Psoas muscle (tissue), 8 donors: ENCODE results near the gene UBE2D2. TPM values are rescaled to one million over a fixed set of nuclear protein-coding genes. Genes with fewer than 3 reads are reported as not detected.
A peak's percentile ranks its signal among the peaks of the same experiment; 100 is the strongest.

Experiments used
- ATAC-seq, 4 donors: fragments of 200-7000 bp; cut with Tn5 transposase; one replicate each; pipeline ENCODE4 v1.9.1; 2020; ENCODE audit warnings: moderate library complexity in 3 of 4, mild to moderate bottlenecking in 2 of 4
- DNase-seq, 2 donors: peaks; one replicate each; pipeline ENCODE4 v3.0.0-alpha.2; 2020
- H3K27ac ChIP-seq: fragments of 200-600 bp; one replicate; pipeline ENCODE4 v1.8.0; 2022
- H3K27me3 ChIP-seq, 3 donors: fragments of 200-600 bp in 1 of 3; one replicate each; pipeline versions ENCODE4 v1.6.1 to v1.8.0; 2013 to 2022; ENCODE audit warnings: low read length in 2 of 3, mild to moderate bottlenecking in 2 of 3, moderate library complexity in 1 of 3; ENCODE audit not compliant: insufficient read depth in 3 of 3
- H3K36me3 ChIP-seq, 2 donors: fragments of 200-600 bp in 1 of 2; one replicate each; pipeline versions ENCODE4 v1.6.1 to v1.8.0; 2013 to 2022; ENCODE audit warnings: low read depth in 1 of 2, mild to moderate bottlenecking in 1 of 2, moderate library complexity in 1 of 2; ENCODE audit not compliant: insufficient read depth in 1 of 2
- H3K4me1 ChIP-seq: fragments of 200-600 bp; one replicate; pipeline ENCODE4 v1.8.0; 2022
- H3K4me3 ChIP-seq: fragments of 200-600 bp; one replicate; pipeline ENCODE4 v1.8.0; 2022; ENCODE audit warnings: mild to moderate bottlenecking
- H3K9me3 ChIP-seq: fragments of 200-600 bp; one replicate; pipeline ENCODE4 v1.8.0; 2022
- CTCF ChIP-seq: fragments of 200-600 bp; IDR thresholded peaks from one replicate; pipeline ENCODE4 v1.8.0; 2022; ENCODE audit warnings: antibody characterized with exemption
- WGBS, 3 donors: extraction: QIAGEN DNeasy Blood & Tissue Kit; methylation state at CpG; one replicate each; pipeline versions ENCODE4 v1.1.6 to v1.1.7; 2013; 5-methylcytosine and 5-hydroxymethylcytosine counted together
- intact Hi-C, 2 donors: fragments of 100-400 bp; cut with DNase I; formaldehyde crosslinking; loops; one replicate each; pipeline versions ENCODE4 v1.11.0 to v1.14.2; 2022
- polyA plus RNA-seq, 3 donors: library from polyadenylated mRNA; stranded (reverse); fragments of 200-250 nt; gene quantifications; one replicate each; pipeline ENCODE4 v1.2.3, GENCODE V29; 2013
- total RNA-seq, 4 donors: library from RNA; stranded (reverse); fragmentation: NEBNext Ultra II Directional in 2 of 4; extraction: Animal tissue kit (Norgen Biotek cat#: 25700) in 2 of 4; gene quantifications; one replicate each; pipeline versions ENCODE4 v1.2.1 to v1.2.4, GENCODE V29; 2021 to 2023
- donor health status: healthy with polysubstance abuse.
- donor health status: DM: no; HTN: no; CAD: no; lungs with moderate emphysema.
- donor health status: Bipolar disorder and iron deficiency.
- donor health status: healthy.
- donor health status: DM: yes; HTN: yes; CAD: no.
- donor health status: DM: no; HTN: no; CAD: no.
- donor health status: DM: no; HTN: no; CAD: no.
- donor health status: DM: yes; HTN: yes; CAD: no.

UBE2D2 gene
- total and polyA plus RNA-seq, 7 donors = 107 to 243 (median 163) TPM

GRCh38 chr5:139675825-139676224 is 114.7 kb downstream of the UBE2D2 start:
- Histone ChIP-seq H3K4me3 (no peak overlapping the region), H3K27me3 (no peaks in the 10 kb centered on the region), H3K4me1 (peaks cover 86% of the 10 kb centered on the region), H3K9me3 (no peaks in the 10 kb centered on the region), H3K27ac (peak overlapping the region; percentile 98), H3K36me3 (peaks cover 0 to 11% of the 10 kb centered on the region in 2 donors)
- ATAC-seq = no peak
- WGBS, 3 donors = 33 to 68% (median 38%) methylated on average over 3 to 4 of the region's 4 CpGs
- intact Hi-C loops = no loop called here
- no peak for TF ChIP-seq CTCF
- DNase-seq = no peak

- Histone ChIP-seq H3K4me1 (peaks cover 86% of the 10 kb centered on the region), H3K9me3 (no peaks in the 10 kb centered on the region), H3K36me3 (peaks cover 0 to 17% of the 10 kb centered on the region in 2 donors), H3K27me3 (no peaks in the 10 kb centered on the region), H3K27ac (peak overlapping the region; percentile 77), H3K4me3 (no peak overlapping the region)
- WGBS, 3 donors = 45 to 56% (median 47%) methylated on average over 3 of the region's 3 CpGs
- ATAC-seq (no peak), DNase-seq (no peak)
- TF ChIP-seq CTCF = no peak
- intact Hi-C loops = no loop called here
Measured at GRCh38 chr5:139676406-139676805, 115.3 kb downstream of the UBE2D2 start.

- no peak for DNase-seq
- WGBS, 3 donors = 27 to 39% (median 28%) methylated on average over 23 to 29 of the region's 29 CpGs
- intact Hi-C loops = no loop called here
- peak; percentile 27 to 41 (median 34) for ATAC-seq
- no peak for TF ChIP-seq CTCF
- peaks cover 0 to 24% of the 10 kb centered on the region in 2 donors for H3K36me3 ChIP-seq
- H3K27me3 ChIP-seq = no peaks in the 10 kb centered on the region
- H3K9me3 ChIP-seq = no peaks in the 10 kb centered on the region
- peaks cover 85% of the 10 kb centered on the region for H3K4me1 ChIP-seq
- peak overlapping the region; percentile 0 for H3K4me3 ChIP-seq
- peak overlapping the region; percentile 77 for H3K27ac ChIP-seq
Measured at GRCh38 chr5:139676951-139677735, 116.0 kb downstream of the UBE2D2 start.

Other genes starting within 250 kb of the UBE2D2 start
- 100 to 1,000 TPM; 111 to 144 (median 116) TPM for gene PAIP2, start 219.5 kb upstream of the UBE2D2 start, total RNA-seq
- gene PAIP2, start 219.5 kb upstream of the UBE2D2 start, polyA plus RNA-seq = 100 to 1,000 TPM; 113 to 252 (median 143) TPM
- gene SLC23A1, start 178.0 kb upstream of the UBE2D2 start, total RNA-seq = not detected
- under 1 TPM in 1 of 3 donors, not detected in 2; 0.03 TPM for gene SLC23A1, start 178.0 kb upstream of the UBE2D2 start, polyA plus RNA-seq
- gene MZB1, start 171.4 kb upstream of the UBE2D2 start, total RNA-seq = 1 to 10 TPM in 2 of 4 donors, under 1 TPM in 2; 0.57 to 1.2 (median 0.84) TPM
- gene MZB1, start 171.4 kb upstream of the UBE2D2 start, polyA plus RNA-seq = under 1 TPM; 0.03 to 0.25 (median 0.25) TPM
- 10 to 100 TPM; 42.3 to 86.7 (median 67.9) TPM for gene PROB1, start 166.2 kb upstream of the UBE2D2 start, total RNA-seq
- gene PROB1, start 166.2 kb upstream of the UBE2D2 start, polyA plus RNA-seq = 10 to 100 TPM; 15.2 to 31.3 (median 30.1) TPM
- 10 to 100 TPM in 2 of 4 donors, 1 to 10 TPM in 2; 6.7 to 14.6 (median 10.6) TPM for gene SPATA24, start 157.2 kb upstream of the UBE2D2 start, total RNA-seq
- 10 to 100 TPM; 11.2 to 18.8 (median 18.3) TPM for gene SPATA24, start 157.2 kb upstream of the UBE2D2 start, polyA plus RNA-seq
- gene DNAJC18, start 121.8 kb upstream of the UBE2D2 start, total RNA-seq = 10 to 100 TPM in 2 of 4 donors, 1 to 10 TPM in 2; 9.0 to 10.7 (median 10.2) TPM
- 10 to 100 TPM in 2 of 3 donors, 1 to 10 TPM in 1; 2.6 to 14.5 (median 13.7) TPM for gene DNAJC18, start 121.8 kb upstream of the UBE2D2 start, polyA plus RNA-seq
- 10 to 100 TPM in 3 of 4 donors, 1 to 10 TPM in 1; 7.9 to 16.2 (median 12.3) TPM for gene ECSCR, start 98.6 kb upstream of the UBE2D2 start, total RNA-seq
- 10 to 100 TPM in 2 of 3 donors, 1 to 10 TPM in 1; 7.6 to 25.4 (median 23.0) TPM for gene ECSCR, start 98.6 kb upstream of the UBE2D2 start, polyA plus RNA-seq
- gene SMIM33, start 90.3 kb upstream of the UBE2D2 start, total RNA-seq = not detected
- not detected for gene SMIM33, start 90.3 kb upstream of the UBE2D2 start, polyA plus RNA-seq
- gene STING1, start 78.6 kb upstream of the UBE2D2 start, total RNA-seq = 10 to 100 TPM in 1 of 4 donors, 1 to 10 TPM in 3; 7.1 to 13.2 (median 8.4) TPM
- 1 to 10 TPM; 4.4 to 6.3 (median 4.8) TPM for gene STING1, start 78.6 kb upstream of the UBE2D2 start, polyA plus RNA-seq
- gene CXXC5, start 87.0 kb downstream of the UBE2D2 start, total RNA-seq = 10 to 100 TPM; 31.9 to 88.3 (median 48.5) TPM
- 10 to 100 TPM; 24.5 to 48.5 (median 27.0) TPM for gene CXXC5, start 87.0 kb downstream of the UBE2D2 start, polyA plus RNA-seq
- gene PSD2, start 234.5 kb downstream of the UBE2D2 start, total RNA-seq = under 1 TPM in 2 of 4 donors, not detected in 2; 0.04 to 0.37 TPM
- gene PSD2, start 234.5 kb downstream of the UBE2D2 start, polyA plus RNA-seq = under 1 TPM; 0.01 to 0.04 (median 0.03) TPM